ENCODE results near the gene DPM2. TPM values are rescaled to one million over a fixed set of nuclear protein-coding genes. Genes with fewer than 3 reads are reported as not detected.

Gene DPM2
- total and polyA plus RNA-seq, 2 experiments from 2014 or later: 36.6 to 92.4 TPM

DNA sequence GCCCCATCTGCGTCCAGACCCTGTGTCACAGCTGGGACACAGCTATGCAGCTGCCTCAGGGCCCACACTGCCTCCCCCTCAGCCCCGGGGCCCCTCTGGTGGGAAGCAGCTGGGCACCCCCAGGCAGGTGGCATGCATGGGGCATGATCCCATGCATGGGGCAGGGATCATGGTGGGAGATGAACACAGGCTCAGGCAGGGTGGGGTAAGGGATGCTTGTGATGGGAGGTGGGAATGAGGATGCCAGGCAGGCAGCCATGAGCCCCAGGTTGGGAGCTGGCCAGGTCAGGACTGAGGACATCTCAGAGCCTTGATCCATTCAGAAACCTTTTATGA is 23.5 kb upstream of the DPM2 start:
- Mint-ChIP-seq H3K9me3 (no peaks in the 10 kb centered on the region), H3K4me3 (peak overlapping the region; percentile 6; the same call in 1 of the 3 replicates), H3K27me3 (ENCODE audit: insufficient read depth, low read depth, poor library complexity) (peaks cover 17% of the 10 kb centered on the region), H3K36me3 (ENCODE audit: low read depth) (peaks cover 2% of the 10 kb centered on the region; the same call in 1 of the 3 replicates), H3K27ac (no peak overlapping the region; the same call in 1 of the 2 replicates), H3K4me1 (peaks cover 50% of the 10 kb centered on the region)
- Histone ChIP-seq H3F3A (replicated peaks; ENCODE audit: low read depth) (0 out of 2 replicates have a peak, but pooled peaks cover 5% of the 10 kb centered on the region), H3K27me3 (ENCODE audit: insufficient read depth) (no peaks in the 10 kb centered on the region), H3K4me3 (no peak overlapping the region), H3K79me2 (replicated peaks; ENCODE audit: insufficient read depth) (peaks cover 99% of the 10 kb centered on the region), H3K9me2 (ENCODE audit: insufficient read depth) (no peaks in the 10 kb centered on the region), H3K36me3 (ENCODE audit: insufficient read depth) (no peaks in the 10 kb centered on the region), H3K27ac (ENCODE audit: low read depth) (no peak overlapping the region), H2AFZ (no peak overlapping the region), H3K4me1 (ENCODE audit: insufficient read depth) (peaks cover 23% of the 10 kb centered on the region), H4K20me1 (replicated peaks; ENCODE audit: insufficient read depth) (peaks cover 22% of the 10 kb centered on the region), H3K4me2 (no peak overlapping the region)
- DNase-seq (ENCODE audit: low spot score): no peak
- ATAC-seq: no peak
- TF ChIP-seq CREB1 (CRISPR knock-in tag; IDR thresholded peaks at IDR 0.05; ENCODE audit: low read depth) (no peak), ZNF331 (CRISPR knock-in tag; IDR thresholded peaks at IDR 0.05; ENCODE audit: low read depth) (no peak), JUNB (IDR thresholded peaks at IDR 0.05; ENCODE audit: unreplicated experiment) (no peak), ZNF114 (CRISPR knock-in tag; IDR thresholded peaks at IDR 0.05) (no peak), EZH2 (IDR thresholded peaks at IDR 0.05; ENCODE audit: low read depth, unreplicated experiment) (no peak)
- TF ChIP-seq, protein P1, sequence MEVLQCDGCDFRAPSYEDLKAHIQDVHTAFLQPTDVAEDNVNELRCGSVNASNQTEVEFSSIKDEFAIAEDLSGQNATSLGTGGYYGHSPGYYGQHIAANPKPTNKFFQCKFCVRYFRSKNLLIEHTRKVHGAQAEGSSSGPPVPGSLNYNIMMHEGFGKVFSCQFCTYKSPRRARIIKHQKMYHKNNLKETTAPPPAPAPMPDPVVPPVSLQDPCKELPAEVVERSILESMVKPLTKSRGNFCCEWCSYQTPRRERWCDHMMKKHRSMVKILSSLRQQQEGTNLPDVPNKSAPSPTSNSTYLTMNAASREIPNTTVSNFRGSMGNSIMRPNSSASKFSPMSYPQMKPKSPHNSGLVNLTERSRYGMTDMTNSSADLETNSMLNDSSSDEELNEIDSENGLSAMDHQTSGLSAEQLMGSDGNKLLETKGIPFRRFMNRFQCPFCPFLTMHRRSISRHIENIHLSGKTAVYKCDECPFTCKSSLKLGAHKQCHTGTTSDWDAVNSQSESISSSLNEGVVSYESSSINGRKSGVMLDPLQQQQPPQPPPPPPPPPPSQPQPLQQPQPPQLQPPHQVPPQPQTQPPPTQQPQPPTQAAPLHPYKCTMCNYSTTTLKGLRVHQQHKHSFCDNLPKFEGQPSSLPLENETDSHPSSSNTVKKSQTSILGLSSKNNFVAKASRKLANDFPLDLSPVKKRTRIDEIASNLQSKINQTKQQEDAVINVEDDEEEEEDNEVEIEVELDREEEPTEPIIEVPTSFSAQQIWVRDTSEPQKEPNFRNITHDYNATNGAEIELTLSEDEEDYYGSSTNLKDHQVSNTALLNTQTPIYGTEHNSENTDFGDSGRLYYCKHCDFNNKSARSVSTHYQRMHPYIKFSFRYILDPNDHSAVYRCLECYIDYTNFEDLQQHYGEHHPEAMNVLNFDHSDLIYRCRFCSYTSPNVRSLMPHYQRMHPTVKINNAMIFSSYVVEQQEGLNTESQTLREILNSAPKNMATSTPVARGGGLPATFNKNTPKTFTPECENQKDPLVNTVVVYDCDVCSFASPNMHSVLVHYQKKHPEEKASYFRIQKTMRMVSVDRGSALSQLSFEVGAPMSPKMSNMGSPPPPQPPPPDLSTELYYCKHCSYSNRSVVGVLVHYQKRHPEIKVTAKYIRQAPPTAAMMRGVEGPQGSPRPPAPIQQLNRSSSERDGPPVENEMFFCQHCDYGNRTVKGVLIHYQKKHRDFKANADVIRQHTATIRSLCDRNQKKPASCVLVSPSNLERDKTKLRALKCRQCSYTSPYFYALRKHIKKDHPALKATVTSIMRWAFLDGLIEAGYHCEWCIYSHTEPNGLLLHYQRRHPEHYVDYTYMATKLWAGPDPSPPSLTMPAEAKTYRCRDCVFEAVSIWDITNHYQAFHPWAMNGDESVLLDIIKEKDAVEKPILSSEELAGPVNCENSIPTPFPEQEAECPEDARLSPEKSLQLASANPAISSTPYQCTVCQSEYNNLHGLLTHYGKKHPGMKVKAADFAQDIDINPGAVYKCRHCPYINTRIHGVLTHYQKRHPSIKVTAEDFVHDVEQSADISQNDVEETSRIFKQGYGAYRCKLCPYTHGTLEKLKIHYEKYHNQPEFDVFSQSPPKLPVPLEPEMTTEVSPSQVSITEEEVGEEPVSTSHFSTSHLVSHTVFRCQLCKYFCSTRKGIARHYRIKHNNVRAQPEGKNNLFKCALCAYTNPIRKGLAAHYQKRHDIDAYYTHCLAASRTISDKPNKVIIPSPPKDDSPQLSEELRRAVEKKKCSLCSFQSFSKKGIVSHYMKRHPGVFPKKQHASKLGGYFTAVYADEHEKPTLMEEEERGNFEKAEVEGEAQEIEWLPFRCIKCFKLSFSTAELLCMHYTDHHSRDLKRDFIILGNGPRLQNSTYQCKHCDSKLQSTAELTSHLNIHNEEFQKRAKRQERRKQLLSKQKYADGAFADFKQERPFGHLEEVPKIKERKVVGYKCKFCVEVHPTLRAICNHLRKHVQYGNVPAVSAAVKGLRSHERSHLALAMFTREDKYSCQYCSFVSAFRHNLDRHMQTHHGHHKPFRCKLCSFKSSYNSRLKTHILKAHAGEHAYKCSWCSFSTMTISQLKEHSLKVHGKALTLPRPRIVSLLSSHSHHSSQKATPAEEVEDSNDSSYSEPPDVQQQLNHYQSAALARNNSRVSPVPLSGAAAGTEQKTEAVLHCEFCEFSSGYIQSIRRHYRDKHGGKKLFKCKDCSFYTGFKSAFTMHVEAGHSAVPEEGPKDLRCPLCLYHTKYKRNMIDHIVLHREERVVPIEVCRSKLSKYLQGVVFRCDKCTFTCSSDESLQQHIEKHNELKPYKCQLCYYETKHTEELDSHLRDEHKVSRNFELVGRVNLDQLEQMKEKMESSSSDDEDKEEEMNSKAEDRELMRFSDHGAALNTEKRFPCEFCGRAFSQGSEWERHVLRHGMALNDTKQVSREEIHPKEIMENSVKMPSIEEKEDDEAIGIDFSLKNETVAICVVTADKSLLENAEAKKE (CRISPR knock-in tag; IDR thresholded peaks at IDR 0.05): no peak
